Astrocyte of the hippocampus (primary cell): Measurements from ENCODE around the gene SPAAR.
A peak's percentile ranks its signal among the peaks of the same experiment; 100 is the strongest.
"Not testable (repeated sequence)": the region's sequence is repeated elsewhere in the genome, so short reads cannot be mapped to it uniquely, and the experiment has no call there.

ENCODE experiments used
- DNase-seq: peaks from one replicate; pipeline ENCODE4 v3.0.0; 2011; ENCODE audit warnings: low read depth, low spot score

SPAAR gene

GRCh38 chr9:35904338-35904737, 5.0 kb upstream of the SPAAR start:
- DNase-seq: no peak

GRCh38 chr9:35905051-35905781, 4.1 kb upstream of the SPAAR start:
- DNase-seq: peak; percentile 43

- DNase-seq: peak; percentile 97
These were observed 3.2 kb upstream of the SPAAR start, which contains the start of gene HRCT1 for GRCh38 chr9:35905912-35906679. TSS of gene HRCT1 (plus strand) at chr9:35906202. CDS start at chr9:35906288, 86 bp downstream.

- peak; percentile 86 for DNase-seq
These were observed 2.2 kb upstream of the SPAAR start for GRCh38 chr9:35906923-35907699.

GRCh38 chr9:35907711-35908503, 1.4 kb upstream of the SPAAR start:
- DNase-seq: peak; percentile 94

- no peak for DNase-seq
These were observed 675 bp upstream of the SPAAR start for GRCh38 chr9:35908504-35909125.

GRCh38 chr9:35909687-35910612, 660 bp downstream of the SPAAR start:
- DNase-seq: no peak

- DNase-seq: peak; percentile 76
These were observed 1.5 kb downstream of the SPAAR start for GRCh38 chr9:35910613-35911359.

GRCh38 chr9:35911690-35912089, 2.4 kb downstream of the SPAAR start:
- DNase-seq: no peak

GRCh38 chr9:35912791-35913400, 3.6 kb downstream of the SPAAR start:
- DNase-seq: no peak

- DNase-seq: not testable (repeated sequence)
These were observed 4.1 kb downstream of the SPAAR start for GRCh38 chr9:35913429-35913828.

- DNase-seq: peak; percentile 41
These were observed 5.1 kb downstream of the SPAAR start for GRCh38 chr9:35914301-35914807.

GRCh38 chr9:35915681-35916294, 6.5 kb downstream of the SPAAR start:
- no peak for DNase-seq

GRCh38 chr9:35917261-35917660, 8.0 kb downstream of the SPAAR start:
- no peak for DNase-seq

- no peak for DNase-seq
These were observed 9.5 kb downstream of the SPAAR start for GRCh38 chr9:35918780-35919179.

- DNase-seq: no peak
These were observed 10.1 kb downstream of the SPAAR start for GRCh38 chr9:35919212-35920008.

- DNase-seq: no peak
These were observed 10.8 kb downstream of the SPAAR start for GRCh38 chr9:35920051-35920620.
